Mononuclear cell (primary cell): Measurements from ENCODE around the gene YTHDC2. TPM values are rescaled to one million over a fixed set of nuclear protein-coding genes. Genes with fewer than 3 reads are reported as not detected.
"Not testable (repeated sequence)": the region's sequence is repeated elsewhere in the genome, so short reads cannot be mapped to it uniquely, and the experiment has no call there.

Experiments used
- H3K27me3 ChIP-seq: 2 replicates; pipeline ENCODE4 v1.6.0; 2011; ENCODE audit warnings: low read length, control low read depth; ENCODE audit not compliant: insufficient read depth
- H3K4me1 ChIP-seq: 2 replicates; pipeline ENCODE4 v1.5.1; 2011; ENCODE audit warnings: mild to moderate bottlenecking, low read length, control low read depth; ENCODE audit not compliant: insufficient read depth
- H3K4me3 ChIP-seq: 2 replicates; pipeline ENCODE4 v1.5.1; 2011; ENCODE audit warnings: mild to moderate bottlenecking, low read length, moderate library complexity
- H3K9me3 ChIP-seq: 2 replicates; pipeline ENCODE4 v1.5.1; 2011; ENCODE audit warnings: low read depth, mild to moderate bottlenecking, control low read depth, low read length
- total RNA-seq: library from RNA; depleted of rRNA; stranded (reverse); fragments of >200 nt; gene quantifications from one replicate; pipeline ENCODE4 v1.2.3, GENCODE V29; 2012

The YTHDC2 gene
- total RNA-seq, 1 donor: 67.5 TPM

- Histone ChIP-seq H3K27me3 (no peaks in the 10 kb centered on the region), H3K4me1 (no peaks in the 10 kb centered on the region), H3K9me3 (no peaks in the 10 kb centered on the region), H3K4me3 (no peak overlapping the region)
Measured at GRCh38 chr5:113546703-113547183, 33.2 kb downstream of the YTHDC2 start.

GRCh38 chr5:113548396-113548795 is 34.9 kb downstream of the YTHDC2 start:
- H3K27me3 ChIP-seq: no peaks in the 10 kb centered on the region
- H3K4me3 ChIP-seq: no peak overlapping the region
- H3K9me3 ChIP-seq: no peaks in the 10 kb centered on the region
- no peaks in the 10 kb centered on the region for H3K4me1 ChIP-seq

- H3K4me1 ChIP-seq: no peaks in the 10 kb centered on the region
- H3K4me3 ChIP-seq: no peak overlapping the region
- H3K27me3 ChIP-seq: no peaks in the 10 kb centered on the region
- H3K9me3 ChIP-seq: no peaks in the 10 kb centered on the region
Measured at GRCh38 chr5:113552137-113552536, 38.6 kb downstream of the YTHDC2 start.

- Histone ChIP-seq H3K9me3 (no peaks in the 10 kb centered on the region), H3K27me3 (no peaks in the 10 kb centered on the region)
Measured at GRCh38 chr5:113552620-113553019, 39.1 kb downstream of the YTHDC2 start.

GRCh38 chr5:113562828-113563400 is 49.4 kb downstream of the YTHDC2 start:
- Histone ChIP-seq H3K9me3 (no peaks in the 10 kb centered on the region), H3K27me3 (no peaks in the 10 kb centered on the region), H3K4me1 (no peaks in the 10 kb centered on the region), H3K4me3 (no peak overlapping the region)

More at GRCh38 chr5:113552620-113553019, 39.1 kb downstream of the YTHDC2 start:
- Histone ChIP-seq H3K4me1 (no peaks in the 10 kb centered on the region), H3K4me3 (no peak overlapping the region)

- Histone ChIP-seq H3K27me3 (no peaks in the 10 kb centered on the region), H3K4me1 (no peaks in the 10 kb centered on the region), H3K4me3 (no peak overlapping the region), H3K9me3 (peaks cover 5% of the 10 kb centered on the region)
Measured at GRCh38 chr5:113569396-113569795, 55.9 kb downstream of the YTHDC2 start.

- Histone ChIP-seq H3K4me3 (no peak overlapping the region), H3K27me3 (no peaks in the 10 kb centered on the region), H3K4me1 (no peaks in the 10 kb centered on the region), H3K9me3 (peaks cover 5% of the 10 kb centered on the region)
Measured at GRCh38 chr5:113572716-113573115, 59.2 kb downstream of the YTHDC2 start.

GRCh38 chr5:113574417-113574816 is 60.9 kb downstream of the YTHDC2 start:
- Histone ChIP-seq H3K9me3 (peaks cover 5% of the 10 kb centered on the region), H3K4me3 (no peak overlapping the region), H3K4me1 (no peaks in the 10 kb centered on the region), H3K27me3 (no peaks in the 10 kb centered on the region)

- Histone ChIP-seq H3K4me1 (no peaks in the 10 kb centered on the region), H3K4me3 (no peak overlapping the region), H3K9me3 (peaks cover 5% of the 10 kb centered on the region), H3K27me3 (no peaks in the 10 kb centered on the region)
Measured at GRCh38 chr5:113575074-113575473, 61.6 kb downstream of the YTHDC2 start.

GRCh38 chr5:113578091-113578490 is 64.6 kb downstream of the YTHDC2 start:
- Histone ChIP-seq H3K9me3 (no peaks in the 10 kb centered on the region), H3K4me3 (no peak overlapping the region), H3K4me1 (no peaks in the 10 kb centered on the region), H3K27me3 (no peaks in the 10 kb centered on the region)

- Histone ChIP-seq H3K4me1 (no peaks in the 10 kb centered on the region), H3K9me3 (no peaks in the 10 kb centered on the region), H3K4me3 (no peak overlapping the region), H3K27me3 (no peaks in the 10 kb centered on the region)
Measured at GRCh38 chr5:113581388-113581787, 67.9 kb downstream of the YTHDC2 start.

GRCh38 chr5:113598150-113598549 is 84.7 kb downstream of the YTHDC2 start:
- Histone ChIP-seq H3K9me3 (no peaks in the 10 kb centered on the region), H3K27me3 (no peaks in the 10 kb centered on the region), H3K4me3 (no peak overlapping the region), H3K4me1 (peaks cover 4% of the 10 kb centered on the region)

- Histone ChIP-seq H3K4me3 (no peak overlapping the region), H3K9me3 (no peaks in the 10 kb centered on the region), H3K4me1 (peaks cover 4% of the 10 kb centered on the region), H3K27me3 (no peaks in the 10 kb centered on the region)
Measured at GRCh38 chr5:113598926-113599325, 85.4 kb downstream of the YTHDC2 start.

GRCh38 chr5:113600255-113600905 is 86.9 kb downstream of the YTHDC2 start:
- H3K9me3 ChIP-seq: no peaks in the 10 kb centered on the region
- no peak overlapping the region for H3K4me3 ChIP-seq
- peaks cover 1% of the 10 kb centered on the region for H3K27me3 ChIP-seq
- peaks cover 4% of the 10 kb centered on the region for H3K4me1 ChIP-seq

- Histone ChIP-seq H3K4me3 (no peak overlapping the region), H3K27me3 (peaks cover 12% of the 10 kb centered on the region), H3K9me3 (no peaks in the 10 kb centered on the region), H3K4me1 (peaks cover 4% of the 10 kb centered on the region)
Measured at GRCh38 chr5:113601423-113601822, 87.9 kb downstream of the YTHDC2 start.

- H3K4me1 ChIP-seq, H3K4me3 ChIP-seq, H3K9me3 ChIP-seq: not testable (repeated sequence)
- H3K27me3 ChIP-seq: peaks cover 12% of the 10 kb centered on the region
Measured at GRCh38 chr5:113603246-113603645, 89.8 kb downstream of the YTHDC2 start.
